Germinal center (tissue), 1 donor: ENCODE results near the gene VASH2.

Source experiments
- DNase-seq: peaks from one replicate; pipeline ENCODE4 v3.0.0; 2012; ENCODE audit warnings: mixed read lengths, low spot score

VASH2 gene

DNA sequence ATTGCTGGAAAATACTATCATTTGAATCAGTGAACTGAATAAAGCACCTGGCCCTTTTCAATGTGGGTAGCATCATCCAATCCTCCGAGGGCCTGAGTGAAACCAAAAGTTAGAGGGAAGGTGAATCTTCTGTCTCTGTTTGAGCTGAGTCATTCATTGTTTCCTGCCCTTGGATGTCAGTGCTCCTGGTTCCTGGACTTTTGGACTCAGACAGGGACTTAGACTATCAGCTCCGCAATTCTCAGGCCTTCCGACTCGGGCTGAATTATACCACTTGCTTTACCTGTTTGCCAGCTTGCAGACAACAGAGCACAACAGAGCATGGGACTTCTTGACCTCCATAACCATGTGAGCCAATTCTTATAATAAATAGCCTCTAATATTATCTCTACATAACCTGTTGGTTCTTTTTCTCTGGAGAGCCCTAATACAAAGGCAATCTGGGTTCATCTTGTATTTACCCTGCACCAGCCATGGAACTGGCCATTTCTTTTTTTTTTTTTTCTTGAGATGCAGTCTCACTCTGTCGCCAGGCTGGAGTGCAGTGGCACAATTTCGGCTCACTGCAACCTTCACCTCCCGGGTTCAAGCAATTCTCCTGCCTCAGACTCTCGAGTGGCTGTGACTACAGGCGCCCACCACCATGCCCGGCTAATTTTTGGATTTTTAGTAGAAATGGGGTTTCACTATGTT lies 19.2 kb upstream of the VASH2 start:
- DNase-seq = no peak

DNA sequence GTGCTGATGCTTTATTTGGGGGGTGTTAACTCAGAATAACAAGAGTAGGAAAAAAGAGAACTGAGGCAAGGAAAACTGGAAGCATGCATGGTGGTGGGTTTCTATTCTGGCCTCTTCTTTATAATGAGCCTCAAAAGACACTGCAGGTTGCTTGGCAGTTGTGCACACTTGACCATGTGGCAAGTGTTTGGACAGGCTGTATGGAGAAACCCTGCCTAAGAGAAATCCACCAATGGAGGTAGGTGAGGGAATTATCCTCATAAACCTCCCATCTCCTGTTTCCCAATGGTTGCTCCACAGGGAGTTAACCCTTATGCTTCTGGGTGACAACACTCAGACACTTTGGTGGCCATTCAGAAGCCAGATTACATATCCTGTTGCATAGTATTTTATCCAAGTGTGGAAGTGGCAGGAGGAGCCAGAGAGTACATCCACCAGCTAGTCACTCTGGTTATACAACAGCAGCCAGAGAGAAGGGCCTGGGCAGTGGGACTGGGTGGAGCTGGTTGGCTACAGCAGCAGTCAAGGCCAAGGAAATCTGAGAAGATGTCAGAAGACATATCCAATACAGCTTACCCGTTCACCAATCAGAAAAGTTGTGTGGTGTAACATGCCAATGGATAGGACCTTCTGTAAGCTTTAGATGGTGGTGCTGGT lies 16.4 kb upstream of the VASH2 start:
- no peak for DNase-seq

DNA sequence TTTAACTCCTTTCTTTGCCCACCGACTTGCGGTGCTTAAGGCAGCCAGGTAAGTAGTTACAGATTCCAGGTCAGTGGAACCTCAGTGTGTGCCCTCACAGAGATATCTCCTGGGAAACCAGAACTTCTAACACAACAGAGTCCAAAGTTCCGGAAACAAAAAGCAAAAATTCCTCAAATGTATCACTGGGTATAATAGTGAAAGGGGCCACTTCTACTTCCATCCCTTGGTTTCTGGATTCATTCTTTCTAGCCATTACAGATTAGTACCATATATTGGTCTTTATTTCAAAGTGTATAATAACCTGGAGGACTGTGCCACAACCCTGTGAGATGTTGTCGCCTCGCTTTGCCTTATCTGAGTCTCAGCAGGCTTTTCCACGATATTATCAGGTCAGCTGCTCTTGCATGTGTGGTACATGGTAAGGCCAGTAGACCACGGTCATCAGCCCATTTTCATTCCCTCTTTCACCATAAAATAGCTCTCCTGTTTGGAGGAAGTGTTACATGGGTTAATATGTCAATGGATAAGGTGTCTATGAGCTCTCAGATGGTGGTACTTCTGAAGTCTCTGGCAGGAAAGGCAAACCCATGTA lies 14.9 kb upstream of the VASH2 start:
- DNase-seq = no peak

- DNase-seq = no peak
These were observed 13.3 kb upstream of the VASH2 start for GRCh38 chr1:212937034-212937433.

GRCh38 chr1:212938846-212939245 lies 11.5 kb upstream of the VASH2 start:
- no peak for DNase-seq

GRCh38 chr1:212941452-212941851 lies 8.9 kb upstream of the VASH2 start:
- DNase-seq = no peak

- no peak for DNase-seq
These were observed 7.5 kb upstream of the VASH2 start for GRCh38 chr1:212942679-212943392.

DNA sequence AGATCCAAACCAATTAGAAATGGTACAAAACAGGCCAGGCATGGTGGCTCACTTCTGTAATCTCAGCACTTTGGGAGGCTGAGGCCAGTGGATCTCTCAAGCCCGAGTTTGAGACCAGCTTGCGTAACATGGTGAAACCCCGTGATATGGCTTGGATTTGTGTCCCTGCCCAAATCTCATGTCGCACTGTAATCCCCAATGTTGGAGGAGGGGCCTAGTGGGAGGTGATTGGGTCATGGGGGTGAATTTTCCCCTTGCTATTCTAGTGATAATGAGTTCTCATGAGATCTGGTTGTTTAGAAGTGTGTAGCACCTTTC lies 7.0 kb upstream of the VASH2 start:
- no peak for DNase-seq

DNA sequence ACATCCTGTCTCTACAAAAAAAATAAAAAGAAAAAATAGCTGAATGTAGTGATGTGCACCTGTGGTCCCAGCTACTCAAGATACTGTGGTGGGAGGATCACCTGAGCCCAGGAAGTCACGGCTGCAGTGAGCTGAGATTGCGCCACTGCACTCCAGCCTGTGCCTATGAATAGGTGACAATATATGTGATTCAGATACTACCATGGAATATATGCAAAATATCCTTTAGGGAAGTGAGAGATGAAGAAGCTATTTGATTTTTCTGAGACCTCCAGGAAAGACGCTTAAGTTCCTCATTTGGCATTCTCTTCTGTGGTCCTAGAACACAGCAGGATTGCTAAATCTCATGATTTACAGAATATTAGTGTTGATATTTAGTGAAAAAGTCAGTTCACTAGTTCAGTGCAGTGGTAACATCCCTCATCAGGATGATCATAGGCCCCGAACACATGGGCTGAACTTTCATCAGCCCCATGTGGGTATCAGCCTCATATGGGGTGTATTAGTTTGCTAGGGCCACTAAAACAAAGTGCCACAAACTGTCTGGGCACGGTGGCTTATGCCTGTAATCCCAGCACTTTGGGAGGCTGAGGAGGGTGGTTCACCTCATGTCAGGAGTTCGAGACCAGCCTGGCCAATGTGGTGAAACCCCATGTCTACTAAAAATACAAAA lies 6.0 kb upstream of the VASH2 start:
- DNase-seq = peak; percentile 57

DNA sequence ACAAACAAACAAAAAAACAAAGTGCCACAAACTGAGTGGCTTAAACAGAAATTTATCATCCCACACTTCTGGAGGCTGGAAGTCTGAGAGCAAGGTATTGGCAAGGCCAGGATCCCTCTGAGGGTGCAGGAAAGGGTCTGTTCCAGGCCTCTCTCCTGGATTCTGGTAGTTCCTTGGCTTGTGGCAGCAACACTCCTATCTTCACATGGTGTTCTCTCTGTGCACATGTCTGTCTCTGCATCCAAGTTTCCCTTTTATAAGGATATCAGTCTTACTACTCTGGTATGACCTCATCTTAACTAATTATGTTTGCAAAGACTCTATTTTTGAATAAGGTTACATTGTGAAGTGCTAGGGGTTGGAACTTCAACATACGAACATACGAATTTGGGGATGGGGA lies 5.3 kb upstream of the VASH2 start:
- DNase-seq = no peak

DNA sequence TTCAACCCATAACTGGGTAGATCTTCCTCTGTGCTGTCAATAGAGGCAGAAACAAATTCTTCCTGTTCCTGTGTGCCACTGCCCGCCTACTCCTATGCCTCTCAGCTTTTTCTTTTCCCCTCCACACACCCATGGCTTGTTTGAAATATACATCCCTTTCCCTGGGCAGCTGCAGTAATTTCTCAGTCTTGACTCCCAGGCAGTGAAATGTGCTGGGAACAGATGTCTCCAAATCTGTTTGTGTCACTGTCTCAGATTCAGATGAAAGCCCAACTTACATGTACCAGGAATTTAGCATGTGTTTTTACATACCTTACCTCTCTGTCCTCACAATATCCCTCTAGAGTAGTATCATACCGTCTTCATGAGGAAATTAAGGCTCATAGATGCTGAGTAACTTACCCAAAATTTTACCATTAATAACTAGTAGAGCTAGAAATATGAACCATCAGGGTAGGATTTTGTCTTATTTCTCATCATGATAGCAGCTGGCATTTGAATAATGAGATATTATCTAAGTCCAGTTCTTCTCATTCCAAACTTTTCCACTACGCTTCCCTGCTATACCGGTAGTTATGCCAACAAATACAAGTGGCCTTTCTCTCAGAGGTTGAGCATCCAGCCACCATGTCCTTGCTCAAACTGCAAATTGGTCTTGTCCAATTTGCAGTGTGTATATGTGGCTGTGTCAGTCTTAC lies 4.7 kb upstream of the VASH2 start:
- DNase-seq = no peak

DNA sequence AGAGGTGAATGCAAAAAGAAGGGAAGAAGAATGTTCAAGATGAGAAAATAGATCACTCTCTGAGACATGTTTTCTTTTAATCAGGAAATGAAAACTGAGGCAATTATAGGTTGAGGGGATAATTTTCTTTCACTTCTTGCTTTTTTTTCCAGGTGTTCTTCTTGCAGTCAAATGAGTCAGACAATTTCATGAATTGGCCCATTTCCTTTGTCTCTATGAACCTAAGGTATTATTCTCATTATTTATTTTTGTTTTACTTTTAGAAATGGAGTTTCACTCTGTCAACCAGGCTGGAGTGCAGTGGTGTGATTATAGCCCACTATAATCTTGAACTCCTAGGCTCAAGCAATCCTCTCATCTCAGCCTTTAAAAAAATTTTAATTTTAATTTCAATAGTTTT lies 3.5 kb upstream of the VASH2 start:
- peak; percentile 30 for DNase-seq

- no peak for DNase-seq
These were observed 570 bp upstream of the VASH2 start for GRCh38 chr1:212949771-212950170.

- DNase-seq = no peak
These were observed 995 bp downstream of the VASH2 start for GRCh38 chr1:212951126-212951946.

DNA sequence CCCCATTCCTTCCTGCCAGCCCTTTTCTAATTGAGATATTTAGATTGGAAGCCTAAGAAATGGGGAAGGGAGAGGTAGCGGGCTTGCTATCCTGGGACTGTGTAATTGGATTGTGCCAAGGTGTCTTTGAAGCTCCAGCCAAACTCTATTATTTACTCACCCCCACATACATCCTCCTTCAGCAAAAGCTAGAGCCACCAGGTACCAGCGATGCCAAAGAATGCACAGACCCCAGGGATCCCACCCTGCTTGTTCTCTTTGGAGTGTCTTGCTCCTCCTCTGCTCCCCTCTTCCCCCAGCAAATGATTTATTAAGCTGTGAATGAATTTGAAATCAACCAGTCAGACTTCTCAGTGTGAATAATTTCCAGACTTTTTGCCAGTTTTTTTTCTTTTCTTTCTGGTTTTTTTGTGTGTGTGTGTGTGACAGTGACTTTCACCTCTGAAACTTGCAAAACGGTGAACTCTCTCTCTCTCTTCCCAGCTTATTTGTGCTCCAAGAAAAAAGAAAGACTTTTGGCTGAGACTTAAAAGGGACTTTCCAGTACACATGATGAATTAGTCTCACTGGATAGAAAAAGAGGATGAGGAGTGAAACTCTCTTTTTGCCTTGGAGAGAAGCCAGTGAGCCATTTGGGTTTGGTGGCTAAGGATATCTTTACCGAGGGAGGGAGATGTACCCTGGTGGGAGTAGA lies 1.8 kb downstream of the VASH2 start:
- no peak for DNase-seq

- DNase-seq = no peak
These were observed 2.3 kb downstream of the VASH2 start for GRCh38 chr1:212952641-212952976.

DNA sequence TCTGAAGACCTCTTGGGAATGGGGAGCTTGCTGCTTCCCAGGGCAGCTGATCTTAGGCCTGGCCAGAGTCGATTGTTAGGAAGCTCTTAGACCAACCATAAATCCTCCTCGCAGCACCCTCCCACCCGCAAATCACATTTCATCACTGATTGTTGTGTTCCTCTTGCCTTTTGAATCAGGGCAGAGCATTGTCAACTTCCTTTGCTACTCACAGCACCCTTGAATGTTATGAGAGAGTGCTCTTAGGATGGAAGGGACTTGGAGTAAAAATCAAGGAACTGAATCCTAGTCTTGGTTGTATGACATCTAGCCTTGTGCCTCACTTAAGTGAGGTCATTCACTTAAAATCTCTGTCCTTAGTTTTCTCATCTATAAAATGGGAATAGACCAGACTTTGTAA lies 3.0 kb downstream of the VASH2 start:
- DNase-seq = no peak

GRCh38 chr1:212954514-212954913 lies 4.2 kb downstream of the VASH2 start:
- no peak for DNase-seq

GRCh38 chr1:212955098-212955497 lies 4.8 kb downstream of the VASH2 start:
- no peak for DNase-seq

- no peak for DNase-seq
These were observed 5.8 kb downstream of the VASH2 start for GRCh38 chr1:212955961-212956620.
